ENCODE measurements around the gene CHMP6. TPM values are rescaled to one million over a fixed set of nuclear protein-coding genes. Genes with fewer than 3 reads are reported as not detected.
A peak's percentile ranks its signal among the peaks of the same experiment; 100 is the strongest.

Gene CHMP6
- total RNA-seq, 1 donor from 2014 or later = 27.8 TPM

DNA sequence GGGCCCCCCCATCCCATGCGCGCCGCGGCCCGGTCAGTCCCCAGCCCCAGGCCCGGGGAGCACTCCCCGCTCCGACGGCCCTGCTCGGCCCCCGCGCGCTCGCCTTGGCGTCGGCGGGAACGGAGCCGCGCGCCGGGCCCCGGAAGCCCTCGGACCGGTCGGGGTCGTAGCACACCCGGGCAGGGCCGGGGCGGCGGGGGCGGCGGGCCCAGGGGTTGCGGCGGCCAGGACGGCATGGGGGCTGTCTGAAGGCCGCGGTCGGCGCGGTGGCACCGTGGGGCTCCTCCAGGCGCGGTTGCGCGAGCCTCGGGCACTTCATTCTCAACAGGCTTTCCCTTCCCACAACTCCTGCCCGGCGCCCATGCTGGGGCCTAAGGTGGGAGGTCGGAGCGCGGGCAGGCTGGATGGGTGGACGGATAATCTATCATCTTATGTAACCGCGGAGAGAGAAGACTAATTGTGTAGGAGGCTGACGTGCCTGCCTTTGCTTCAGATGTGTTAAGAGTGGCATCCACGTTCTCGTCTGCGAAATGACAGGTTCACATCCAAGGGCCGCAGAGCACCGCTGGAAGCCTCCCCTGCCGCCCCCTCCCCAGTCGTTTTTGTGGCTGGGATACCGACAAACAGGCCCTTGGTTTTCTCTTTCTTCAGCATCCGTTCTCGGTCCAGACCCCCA is 44.0 kb downstream of the CHMP6 start:
- Mint-ChIP-seq H3K27ac (peak overlapping the region; percentile 67), H3K4me3 (ENCODE audit: low read depth) (peak overlapping the region; percentile 87), H3K4me1 (ENCODE audit: low read depth) (peaks cover 35% of the 10 kb centered on the region), H3K36me3 (ENCODE audit: insufficient read depth) (peaks cover 4% of the 10 kb centered on the region), H3K9me3 (ENCODE audit: low read depth) (no peaks in the 10 kb centered on the region), H3K27me3 (peaks cover 4% of the 10 kb centered on the region)
- TF ChIP-seq, protein P1, sequence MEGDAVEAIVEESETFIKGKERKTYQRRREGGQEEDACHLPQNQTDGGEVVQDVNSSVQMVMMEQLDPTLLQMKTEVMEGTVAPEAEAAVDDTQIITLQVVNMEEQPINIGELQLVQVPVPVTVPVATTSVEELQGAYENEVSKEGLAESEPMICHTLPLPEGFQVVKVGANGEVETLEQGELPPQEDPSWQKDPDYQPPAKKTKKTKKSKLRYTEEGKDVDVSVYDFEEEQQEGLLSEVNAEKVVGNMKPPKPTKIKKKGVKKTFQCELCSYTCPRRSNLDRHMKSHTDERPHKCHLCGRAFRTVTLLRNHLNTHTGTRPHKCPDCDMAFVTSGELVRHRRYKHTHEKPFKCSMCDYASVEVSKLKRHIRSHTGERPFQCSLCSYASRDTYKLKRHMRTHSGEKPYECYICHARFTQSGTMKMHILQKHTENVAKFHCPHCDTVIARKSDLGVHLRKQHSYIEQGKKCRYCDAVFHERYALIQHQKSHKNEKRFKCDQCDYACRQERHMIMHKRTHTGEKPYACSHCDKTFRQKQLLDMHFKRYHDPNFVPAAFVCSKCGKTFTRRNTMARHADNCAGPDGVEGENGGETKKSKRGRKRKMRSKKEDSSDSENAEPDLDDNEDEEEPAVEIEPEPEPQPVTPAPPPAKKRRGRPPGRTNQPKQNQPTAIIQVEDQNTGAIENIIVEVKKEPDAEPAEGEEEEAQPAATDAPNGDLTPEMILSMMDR (IDR thresholded peaks at IDR 0.05; ENCODE audit: unreplicated experiment) = no peak
- no peak for DNase-seq (ENCODE audit: low spot score, unreplicated experiment)

DNA sequence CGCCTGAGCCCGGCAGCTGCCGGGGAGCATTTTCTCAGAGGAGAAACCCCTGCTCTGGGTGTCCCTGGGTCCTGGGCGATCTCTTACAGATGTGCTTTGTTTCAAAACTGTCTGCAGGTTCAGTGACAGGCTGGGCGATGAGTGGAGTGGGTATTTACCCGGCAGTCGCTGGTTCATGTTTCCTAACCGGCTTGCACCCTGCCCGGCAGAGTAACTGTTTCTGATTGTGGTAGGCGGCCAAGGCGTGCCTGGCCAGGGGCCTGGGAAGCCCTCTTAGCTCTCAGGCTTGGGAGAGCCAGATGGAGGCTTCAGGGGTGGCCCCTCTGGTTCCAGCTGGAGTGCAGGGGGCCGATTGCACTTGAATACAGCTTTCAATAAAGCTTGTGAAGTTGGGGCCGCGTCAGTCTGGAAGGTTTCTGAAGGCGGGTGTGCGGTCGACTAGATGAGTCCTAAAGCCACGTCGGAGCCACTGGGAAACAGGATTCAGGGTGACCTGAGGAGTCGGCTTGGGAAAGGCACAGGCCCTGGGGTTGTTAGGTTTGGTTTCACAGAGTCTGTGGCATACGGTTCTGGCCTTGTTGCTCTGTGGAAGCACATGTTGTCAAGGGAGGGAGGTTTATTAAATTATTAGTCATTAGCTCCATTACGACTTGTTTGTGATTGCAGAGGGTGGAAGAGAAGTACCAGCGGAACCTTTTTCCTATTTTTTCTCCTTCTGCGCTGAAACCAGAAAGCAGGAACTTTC is 44.7 kb downstream of the CHMP6 start:
- no peaks in the 10 kb centered on the region for H3K9me3 Mint-ChIP-seq (ENCODE audit: low read depth)
- H3K4me3 Mint-ChIP-seq (ENCODE audit: low read depth) = peak overlapping the region; percentile 87
- TF ChIP-seq, protein P1 (IDR thresholded peaks at IDR 0.05; ENCODE audit: unreplicated experiment) = no peak
- peaks cover 35% of the 10 kb centered on the region for H3K4me1 Mint-ChIP-seq (ENCODE audit: low read depth)
- peaks cover 4% of the 10 kb centered on the region for H3K27me3 Mint-ChIP-seq
- peak overlapping the region; percentile 67 for H3K27ac Mint-ChIP-seq
- DNase-seq (ENCODE audit: low spot score, unreplicated experiment) = no peak
- peaks cover 4% of the 10 kb centered on the region for H3K36me3 Mint-ChIP-seq (ENCODE audit: insufficient read depth)

DNA sequence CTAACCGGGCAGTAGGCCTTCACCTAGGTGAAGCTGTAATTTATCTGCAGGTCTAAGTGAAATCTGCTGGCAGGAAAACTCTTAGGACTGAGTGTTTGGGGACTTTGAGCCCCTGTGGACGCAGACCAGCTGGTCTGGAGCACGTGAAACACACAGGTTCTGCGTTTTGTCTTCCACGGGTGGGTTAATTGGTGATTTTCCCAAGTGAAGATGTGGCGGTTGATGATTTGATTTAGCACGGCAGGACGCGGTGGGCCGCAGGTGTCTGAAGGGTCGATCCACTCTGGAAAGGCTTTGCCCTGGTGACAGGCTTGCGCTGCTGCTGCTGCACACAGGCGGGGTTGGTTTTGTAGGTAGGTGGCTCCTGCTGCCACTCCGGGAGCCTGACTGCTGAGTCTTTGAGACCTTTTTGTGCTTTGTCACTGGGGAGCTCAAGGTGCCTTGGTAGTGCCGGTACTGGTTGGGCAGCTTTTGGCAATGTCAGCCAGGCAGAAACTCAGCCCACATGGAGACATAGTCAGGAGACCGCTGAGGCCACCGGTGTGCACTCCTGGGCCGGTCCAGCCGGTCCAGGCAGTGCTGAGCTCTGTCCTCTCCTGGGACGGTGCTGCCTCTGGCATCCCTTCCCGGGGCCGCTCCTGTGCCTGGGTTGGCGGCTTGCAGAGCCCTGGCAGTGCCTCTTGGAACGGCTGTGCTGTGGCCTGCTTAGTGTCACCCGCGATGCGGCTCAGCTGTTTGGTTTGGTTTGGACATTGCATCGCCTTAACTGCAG is 45.6 kb downstream of the CHMP6 start:
- peaks cover 4% of the 10 kb centered on the region for H3K36me3 Mint-ChIP-seq (ENCODE audit: insufficient read depth)
- peaks cover 35% of the 10 kb centered on the region for H3K4me1 Mint-ChIP-seq (ENCODE audit: low read depth)
- H3K9me3 Mint-ChIP-seq (ENCODE audit: low read depth) = no peaks in the 10 kb centered on the region
- DNase-seq (ENCODE audit: low spot score, unreplicated experiment) = no peak
- peak overlapping the region; percentile 49 for H3K27ac Mint-ChIP-seq
- H3K4me3 Mint-ChIP-seq (ENCODE audit: low read depth) = peak overlapping the region; percentile 87
- peaks cover 4% of the 10 kb centered on the region for H3K27me3 Mint-ChIP-seq
- TF ChIP-seq, protein P1 (IDR thresholded peaks at IDR 0.05; ENCODE audit: unreplicated experiment) = no peak

- H3K27me3 Mint-ChIP-seq = peaks cover 4% of the 10 kb centered on the region
- H3K27ac Mint-ChIP-seq = no peak overlapping the region
- H3K4me1 Mint-ChIP-seq (ENCODE audit: low read depth) = peaks cover 36% of the 10 kb centered on the region
- TF ChIP-seq, protein P1 (IDR thresholded peaks at IDR 0.05; ENCODE audit: unreplicated experiment) = no peak
- H3K4me3 Mint-ChIP-seq (ENCODE audit: low read depth) = no peak overlapping the region
- no peaks in the 10 kb centered on the region for H3K9me3 Mint-ChIP-seq (ENCODE audit: low read depth)
- no peak for DNase-seq (ENCODE audit: low spot score, unreplicated experiment)
- peaks cover 4% of the 10 kb centered on the region for H3K36me3 Mint-ChIP-seq (ENCODE audit: insufficient read depth)
Measured at GRCh38 chr17:81037798-81038733, 46.4 kb downstream of the CHMP6 start.

All from progenitor cell of endocrine pancreas (in vitro differentiated cells).